ENCODE data around the gene CD247. TPM values are rescaled to one million over a fixed set of nuclear protein-coding genes. Genes with fewer than 3 reads are reported as not detected.
"Not testable (repeated sequence)": the region's sequence is repeated elsewhere in the genome, so short reads cannot be mapped to it uniquely, and the experiment has no call there.

CD247 gene
- 100 to 1,000 TPM; 251 to 261 TPM for total RNA-seq

GRCh38 chr1:167518331-167518700, at the start of gene CD247:
Gene CD247 (minus strand): TSS chr1:167518529. CDS start chr1:167518465, 64 bp downstream.
- POLR2A ChIA-PET: interaction anchor here (1.2 kb wide), 1 partner anchor 63 kb away, joined by 3 read pairs; no protein-coding TSS in a partner anchor
- Mint-ChIP-seq H3K4me1 (peaks cover 38% of the 10 kb centered on the region), H3K36me3 (ENCODE audit: low read depth) (peaks cover 46% of the 10 kb centered on the region)

GRCh38 chr1:167567663-167568062, 49.3 kb upstream of the CD247 start:
- H3K36me3 Mint-ChIP-seq (ENCODE audit: low read depth): no peaks in the 10 kb centered on the region
- no peaks in the 10 kb centered on the region for H3K4me1 Mint-ChIP-seq
- H3K9me3 Mint-ChIP-seq: no peaks in the 10 kb centered on the region
- no peak overlapping the region for H3K27ac Mint-ChIP-seq
- no peak for DNase-seq
- POLR2A ChIA-PET: no interaction called here
- H3K4me3 Mint-ChIP-seq: no peak overlapping the region
- CTCF ChIA-PET: no interaction called here
- peaks cover 7% of the 10 kb centered on the region for H3K27me3 Mint-ChIP-seq

More at GRCh38 chr1:167518331-167518700, at the start of gene CD247:
- peak within 1 kb of the TSS; percentile 100 for H3K4me3 Mint-ChIP-seq
- peaks cover 6% of the 10 kb centered on the region for H3K27me3 Mint-ChIP-seq
- no peaks in the 10 kb centered on the region for H3K9me3 Mint-ChIP-seq
- CTCF ChIA-PET: interaction anchor here (0.9 to 2.7 kb wide), 15 partner anchors 9 to 298 kb away, joined by 3 to 7 read pairs (median 5); partner anchors contain the start of gene POU2F1
- DNase-seq: peak; percentile 86
- H3K27ac Mint-ChIP-seq: peak within 1 kb of the TSS; percentile 100

- Mint-ChIP-seq H3K4me1 (no peaks in the 10 kb centered on the region), H3K4me3 (no peak overlapping the region), H3K27me3 (peaks cover 5% of the 10 kb centered on the region), H3K27ac (no peak overlapping the region), H3K9me3 (no peaks in the 10 kb centered on the region), H3K36me3 (ENCODE audit: low read depth) (no peaks in the 10 kb centered on the region)
- POLR2A ChIA-PET: no interaction called here
- no peak for DNase-seq
- CTCF ChIA-PET: interaction anchor here (1.6 kb wide), 1 partner anchor 9 kb away, joined by 4 read pairs; no protein-coding TSS in a partner anchor
Observed at GRCh38 chr1:167566766-167567165, 48.4 kb upstream of the CD247 start.

GRCh38 chr1:167565922-167566321, 47.6 kb upstream of the CD247 start:
- H3K36me3 Mint-ChIP-seq (ENCODE audit: low read depth): no peaks in the 10 kb centered on the region
- H3K27me3 Mint-ChIP-seq: peaks cover 5% of the 10 kb centered on the region
- no peak for DNase-seq
- POLR2A ChIA-PET: no interaction called here
- no peaks in the 10 kb centered on the region for H3K4me1 Mint-ChIP-seq
- CTCF ChIA-PET: interaction anchor here (0.6 to 2.1 kb wide), 5 partner anchors 9 to 24 kb away, joined by 3 to 5 read pairs (median 3); partner anchors contain the start of gene CREG1
- H3K9me3 Mint-ChIP-seq: no peaks in the 10 kb centered on the region
- H3K27ac Mint-ChIP-seq: no peak overlapping the region
- H3K4me3 Mint-ChIP-seq: no peak overlapping the region

- Mint-ChIP-seq H3K9me3 (no peaks in the 10 kb centered on the region), H3K27ac (no peak overlapping the region), H3K36me3 (ENCODE audit: low read depth) (no peaks in the 10 kb centered on the region), H3K27me3 (peaks cover 5% of the 10 kb centered on the region), H3K4me1 (no peaks in the 10 kb centered on the region), H3K4me3 (no peak overlapping the region)
- ChIA-PET CTCF (interaction anchor here (0.6 to 2.8 kb wide), 9 partner anchors 8 to 402 kb away, joined by 3 to 9 read pairs (median 3); partner anchors contain the start of gene CREG1), POLR2A (no interaction called here)
- DNase-seq: no peak
Observed at GRCh38 chr1:167564612-167565270, 46.4 kb upstream of the CD247 start.

- no peak for DNase-seq
- Mint-ChIP-seq H3K27ac (no peak overlapping the region), H3K27me3 (peaks cover 8% of the 10 kb centered on the region), H3K36me3 (ENCODE audit: low read depth) (no peaks in the 10 kb centered on the region), H3K4me1 (no peaks in the 10 kb centered on the region), H3K4me3 (no peak overlapping the region), H3K9me3 (no peaks in the 10 kb centered on the region)
- ChIA-PET POLR2A (no interaction called here), CTCF (interaction anchor here (0.6 to 2.8 kb wide), 6 partner anchors 9 to 504 kb away, joined by 3 to 9 read pairs (median 4); partner anchors contain the start of gene CREG1)
Observed at GRCh38 chr1:167563579-167564246, 45.4 kb upstream of the CD247 start.

GRCh38 chr1:167562702-167563101, 44.4 kb upstream of the CD247 start:
- Mint-ChIP-seq H3K36me3 (ENCODE audit: low read depth) (no peaks in the 10 kb centered on the region), H3K4me3 (no peak overlapping the region)

GRCh38 chr1:167561753-167562152, 43.4 kb upstream of the CD247 start:
- peaks cover 15% of the 10 kb centered on the region for H3K27me3 Mint-ChIP-seq
- H3K4me1 Mint-ChIP-seq: no peaks in the 10 kb centered on the region
- ChIA-PET POLR2A (no interaction called here), CTCF (interaction anchor here (0.6 to 2.8 kb wide), 4 partner anchors 8 to 465 kb away, joined by 3 to 9 read pairs (median 4); partner anchors contain the start of gene CREG1)
- H3K9me3 Mint-ChIP-seq: no peaks in the 10 kb centered on the region
- no peak overlapping the region for H3K27ac Mint-ChIP-seq
- H3K36me3 Mint-ChIP-seq (ENCODE audit: low read depth): no peaks in the 10 kb centered on the region
- no peak for DNase-seq
- H3K4me3 Mint-ChIP-seq: no peak overlapping the region

More at GRCh38 chr1:167562702-167563101, 44.4 kb upstream of the CD247 start:
- ChIA-PET CTCF (interaction anchor here (0.6 to 2.8 kb wide), 4 partner anchors 8 to 503 kb away, joined by 3 to 9 read pairs (median 4); partner anchors contain the start of gene CREG1), POLR2A (no interaction called here)
- H3K9me3 Mint-ChIP-seq: no peaks in the 10 kb centered on the region
- peaks cover 13% of the 10 kb centered on the region for H3K27me3 Mint-ChIP-seq
- no peaks in the 10 kb centered on the region for H3K4me1 Mint-ChIP-seq
- no peak overlapping the region for H3K27ac Mint-ChIP-seq
- no peak for DNase-seq

- H3K27me3 Mint-ChIP-seq: peaks cover 12% of the 10 kb centered on the region
- CTCF ChIA-PET: interaction anchor here (0.6 to 1.5 kb wide), 11 partner anchors 9 to 646 kb away, joined by 3 to 10 read pairs (median 3); partner anchors contain the start of gene DCAF6
- POLR2A ChIA-PET: no interaction called here
- no peaks in the 10 kb centered on the region for H3K9me3 Mint-ChIP-seq
- H3K4me1 Mint-ChIP-seq: peaks cover 21% of the 10 kb centered on the region
- no peak overlapping the region for H3K27ac Mint-ChIP-seq
- no peak overlapping the region for H3K4me3 Mint-ChIP-seq
- no peaks in the 10 kb centered on the region for H3K36me3 Mint-ChIP-seq (ENCODE audit: low read depth)
- DNase-seq: peak; percentile 83
Observed at GRCh38 chr1:167555971-167556714, 37.8 kb upstream of the CD247 start.

- DNase-seq; H3K4me3 Mint-ChIP-seq; H3K27ac Mint-ChIP-seq; POLR2A ChIA-PET; H3K9me3 Mint-ChIP-seq; H3K36me3 Mint-ChIP-seq (ENCODE audit: low read depth): not testable (repeated sequence)
- Mint-ChIP-seq H3K4me1 (peaks cover 29% of the 10 kb centered on the region), H3K27me3 (peaks cover 11% of the 10 kb centered on the region)
- CTCF ChIA-PET: interaction anchor here (0.7 to 1.5 kb wide), 5 partner anchors 10 to 335 kb away, joined by 3 to 7 read pairs (median 3); no protein-coding TSS in a partner anchor
Observed at GRCh38 chr1:167555072-167555471, 36.7 kb upstream of the CD247 start.

- no peaks in the 10 kb centered on the region for H3K36me3 Mint-ChIP-seq (ENCODE audit: low read depth)
- H3K27me3 Mint-ChIP-seq: peaks cover 7% of the 10 kb centered on the region
- ChIA-PET POLR2A (interaction anchor here (0.5 kb wide), 1 partner anchor 671 kb away, joined by 3 read pairs; no protein-coding TSS in a partner anchor), CTCF (interaction anchor here (0.8 to 2.1 kb wide), 9 partner anchors 9 to 287 kb away, joined by 3 to 9 read pairs (median 3); no protein-coding TSS in a partner anchor)
- H3K4me1 Mint-ChIP-seq: peaks cover 29% of the 10 kb centered on the region
- H3K9me3 Mint-ChIP-seq: no peaks in the 10 kb centered on the region
- peak overlapping the region; percentile 77 for H3K4me3 Mint-ChIP-seq
- no peak overlapping the region for H3K27ac Mint-ChIP-seq
- DNase-seq: no peak
Observed at GRCh38 chr1:167554028-167554779, 35.9 kb upstream of the CD247 start.

Measured in activated CD4-positive, alpha-beta T cell treated with anti-CD3 and anti-CD28 coated beads, Interleukin-2, amount 10 ng/mL, durations not matched to agents 7 days and 5 days (primary cell).